ENCODE results near the gene PROB1. TPM values are rescaled to one million over a fixed set of nuclear protein-coding genes. Genes with fewer than 3 reads are reported as not detected.

PROB1 gene
- total and polyA plus RNA-seq, 2 of the 13 experiments (the other 11 are each of a cell fraction or from before 2014, with no cell fraction given): 0.69 to 1.1 TPM

- TF ChIP-seq IRF9 (CRISPR knock-in tag; IDR thresholded peaks at IDR 0.05; ENCODE audit: borderline replicate concordance) (peak; percentile 28; the same call in 1 of the 2 replicates), ZNF143 (CRISPR knock-in tag; IDR thresholded peaks at IDR 0.05) (peak; percentile 98), ATF7-NPFF (CRISPR knock-in tag; IDR thresholded peaks at IDR 0.05; ENCODE audit: low read depth) (peak; percentile 66; the same call in 1 of the 2 replicates), ZSCAN31 (CRISPR knock-in tag; IDR thresholded peaks at IDR 0.05; ENCODE audit: low read depth) (peak; percentile 78), ZNF768 (CRISPR knock-in tag; IDR thresholded peaks at IDR 0.05) (peak; percentile 29; the same call in 1 of the 2 replicates), ETV6 (CRISPR knock-in tag; conservative IDR thresholded peaks at IDR 0.05) (no peak), PHF8 (CRISPR knock-in tag; IDR thresholded peaks at IDR 0.05) (peak; percentile 89), PTBP1 (IDR thresholded peaks at IDR 0.05; ENCODE audit: low read depth, low read length, poor library complexity, severe bottlenecking) (no peak), ATF6 (CRISPR knock-in tag; conservative IDR thresholded peaks at IDR 0.05) (no peak), ZNF691 (CRISPR knock-in tag; IDR thresholded peaks at IDR 0.05; ENCODE audit: borderline replicate concordance, low read depth) (peak; percentile 40; the same call in 1 of the 2 replicates), PHF21A (CRISPR knock-in tag; IDR thresholded peaks at IDR 0.05) (no peak), SALL1 (CRISPR knock-in tag; IDR thresholded peaks at IDR 0.05) (peak; percentile 67), YEATS4 (CRISPR knock-in tag; IDR thresholded peaks at IDR 0.05; ENCODE audit: borderline replicate concordance) (no peak; the same call in 1 of the 2 replicates), IRX3 (CRISPR knock-in tag; IDR thresholded peaks at IDR 0.05; ENCODE audit: borderline replicate concordance, low read depth) (no peak), SMARCC2 (IDR thresholded peaks at IDR 0.05) (no peak), BCL3 (CRISPR knock-in tag; IDR thresholded peaks at IDR 0.05) (peak; percentile 92), JUNB (CRISPR knock-in tag; IDR thresholded peaks at IDR 0.05; ENCODE audit: borderline replicate concordance) (no peak), ZNF580 (CRISPR knock-in tag; IDR thresholded peaks at IDR 0.05; ENCODE audit: borderline replicate concordance, low read depth) (peak; percentile 79; the same call in 1 of the 2 replicates), GABPB1 (CRISPR knock-in tag; IDR thresholded peaks at IDR 0.05) (peak; percentile 86), ZHX1 (CRISPR knock-in tag; IDR thresholded peaks at IDR 0.05; ENCODE audit: low read depth) (peak; percentile 53; the same call in 1 of the 2 replicates)
These were observed 44.4 kb upstream of the PROB1 start, which contains the start of gene DNAJC18 (continued) for GRCh38 chr5:139439013-139439903.
